Stimulated activated CD8-positive, alpha-beta memory T cell treated with anti-CD3 and anti-CD28 coated beads, Interleukin-15, amount 100 ng/mL, for 1 hour (primary cell): ENCODE data around the gene WIPI1.
"Not testable (repeated sequence)": the region's sequence is repeated elsewhere in the genome, so short reads cannot be mapped to it uniquely, and the experiment has no call there.

ENCODE experiments used
- DNase-seq: peaks from one replicate; pipeline ENCODE4 v3.0.0-alpha.2; 2020; ENCODE audit warnings: low read depth

WIPI1 gene, protein sequence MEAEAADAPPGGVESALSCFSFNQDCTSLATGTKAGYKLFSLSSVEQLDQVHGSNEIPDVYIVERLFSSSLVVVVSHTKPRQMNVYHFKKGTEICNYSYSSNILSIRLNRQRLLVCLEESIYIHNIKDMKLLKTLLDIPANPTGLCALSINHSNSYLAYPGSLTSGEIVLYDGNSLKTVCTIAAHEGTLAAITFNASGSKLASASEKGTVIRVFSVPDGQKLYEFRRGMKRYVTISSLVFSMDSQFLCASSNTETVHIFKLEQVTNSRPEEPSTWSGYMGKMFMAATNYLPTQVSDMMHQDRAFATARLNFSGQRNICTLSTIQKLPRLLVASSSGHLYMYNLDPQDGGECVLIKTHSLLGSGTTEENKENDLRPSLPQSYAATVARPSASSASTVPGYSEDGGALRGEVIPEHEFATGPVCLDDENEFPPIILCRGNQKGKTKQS

DNA sequence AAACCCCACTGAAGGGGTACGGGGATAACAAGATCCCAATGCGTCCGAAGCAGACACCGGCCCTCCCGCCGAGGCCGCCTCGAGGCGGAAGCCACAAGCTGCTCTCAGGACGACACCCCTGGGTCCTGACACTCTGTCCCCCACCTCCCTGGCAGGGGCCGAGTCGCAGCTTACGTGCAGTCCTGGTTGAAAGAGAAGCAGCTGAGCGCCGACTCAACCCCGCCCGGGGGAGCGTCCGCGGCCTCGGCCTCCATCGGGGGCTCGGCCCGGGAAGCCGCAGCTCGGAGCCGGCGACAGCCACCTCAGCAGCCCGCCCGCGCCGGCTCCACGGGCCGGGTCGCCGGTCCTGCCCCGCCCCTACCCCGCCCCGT, at the start of gene WIPI1:
Gene WIPI1, minus strand, starts transcription at position 329 of the 371 bp plus-strand sequence. Its CDS starts 75 bp downstream, at position 254.
- DNase-seq = no peak

DNA sequence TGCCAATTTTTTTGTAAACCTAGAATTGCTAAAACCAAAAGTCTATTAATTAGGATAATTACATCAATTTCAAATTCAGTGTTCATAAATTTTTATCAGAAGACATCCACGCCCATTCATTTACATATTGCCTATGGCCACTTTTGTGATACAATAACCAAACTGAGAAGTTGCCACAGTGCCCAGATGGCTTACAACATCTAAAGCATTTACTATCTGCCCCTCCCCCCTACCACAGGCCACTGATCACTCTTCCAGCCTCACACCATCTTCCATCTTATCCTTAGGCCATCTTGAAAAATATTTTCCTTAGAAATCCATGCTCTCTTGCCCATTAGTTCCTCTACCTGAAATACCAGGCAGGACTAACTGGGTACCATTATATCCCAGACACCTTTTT, 48.7 kb upstream of the WIPI1 start:
- DNase-seq = no peak

DNA sequence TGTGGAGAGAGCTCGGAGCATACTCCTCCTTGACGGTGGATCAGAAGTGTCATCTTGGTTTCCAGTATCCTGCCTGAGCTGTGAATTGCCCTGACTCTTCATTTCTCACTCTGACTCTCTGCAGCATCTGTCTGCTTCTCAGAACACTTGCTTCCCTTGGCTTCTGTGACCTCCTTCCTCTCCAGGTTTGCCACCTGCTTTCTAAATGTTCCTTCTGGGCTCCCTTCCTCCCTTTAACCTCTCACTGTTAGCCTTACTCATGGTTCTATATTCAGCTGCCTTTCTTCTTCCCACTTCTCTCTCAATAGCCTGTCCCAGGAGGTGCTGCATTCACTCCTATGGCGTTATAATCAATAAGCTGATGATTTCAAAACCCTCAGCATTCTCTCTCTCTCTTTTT, 43.8 kb upstream of the WIPI1 start:
- no peak for DNase-seq

DNA sequence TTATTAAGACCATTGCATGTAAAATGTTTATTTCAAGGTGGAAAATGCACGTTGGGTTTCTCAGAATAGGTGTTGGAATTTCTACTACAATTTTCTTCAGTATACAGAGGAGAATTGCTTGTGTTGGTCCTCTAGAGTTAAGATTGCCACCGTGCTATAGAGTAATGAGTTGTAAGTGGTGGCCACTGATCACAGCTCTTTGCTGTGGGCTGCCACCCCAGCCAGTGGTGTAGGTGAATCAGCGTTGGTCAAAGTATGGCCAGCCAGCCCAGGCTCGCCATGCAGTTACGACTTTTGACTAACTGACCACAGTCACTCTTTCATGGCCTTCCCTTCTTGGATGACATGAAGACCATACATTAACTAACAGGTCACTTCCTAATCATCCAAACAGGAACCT, 42.3 kb upstream of the WIPI1 start:
- no peak for DNase-seq

DNA sequence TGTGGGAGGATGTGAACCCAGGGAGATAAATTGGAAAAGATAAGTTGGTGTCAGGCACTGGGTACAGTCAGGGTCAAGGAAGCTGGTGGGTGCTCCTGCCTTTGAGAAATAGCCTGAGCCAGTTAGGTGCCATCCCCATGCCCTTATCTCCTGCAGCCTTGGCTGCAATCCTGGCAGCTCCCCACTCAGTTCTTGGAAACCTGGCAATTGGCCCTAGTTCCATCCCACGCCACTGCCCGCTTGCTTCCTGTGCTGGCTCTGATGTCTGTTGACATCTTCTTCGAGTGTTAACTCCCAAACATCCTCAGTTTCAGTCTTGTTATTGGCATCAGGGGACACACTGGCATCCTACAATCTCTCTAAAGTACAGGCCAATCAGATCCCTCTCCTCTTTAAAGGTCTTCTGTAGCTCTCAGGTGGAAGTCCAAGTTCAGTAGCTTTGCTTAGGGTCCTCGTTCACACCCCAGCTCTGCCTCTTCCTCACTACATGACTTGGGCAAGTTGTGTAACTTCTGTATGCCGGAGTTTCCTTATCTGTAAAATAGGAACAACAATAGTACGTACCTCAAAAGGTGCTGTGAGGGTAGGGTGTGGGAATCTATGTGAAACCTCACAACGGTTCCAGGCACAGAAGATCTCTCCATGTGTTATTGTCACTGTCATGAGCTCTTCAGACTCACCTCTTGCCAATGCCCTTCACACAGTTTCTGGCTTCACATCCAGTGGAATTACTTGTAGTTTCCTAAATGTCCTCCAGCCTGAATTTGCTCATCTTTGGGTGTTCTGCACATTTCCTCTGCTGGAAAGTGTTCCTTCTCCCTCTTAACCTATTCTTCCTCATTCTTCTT, 41.4 kb upstream of the WIPI1 start:
- DNase-seq = no peak

DNA sequence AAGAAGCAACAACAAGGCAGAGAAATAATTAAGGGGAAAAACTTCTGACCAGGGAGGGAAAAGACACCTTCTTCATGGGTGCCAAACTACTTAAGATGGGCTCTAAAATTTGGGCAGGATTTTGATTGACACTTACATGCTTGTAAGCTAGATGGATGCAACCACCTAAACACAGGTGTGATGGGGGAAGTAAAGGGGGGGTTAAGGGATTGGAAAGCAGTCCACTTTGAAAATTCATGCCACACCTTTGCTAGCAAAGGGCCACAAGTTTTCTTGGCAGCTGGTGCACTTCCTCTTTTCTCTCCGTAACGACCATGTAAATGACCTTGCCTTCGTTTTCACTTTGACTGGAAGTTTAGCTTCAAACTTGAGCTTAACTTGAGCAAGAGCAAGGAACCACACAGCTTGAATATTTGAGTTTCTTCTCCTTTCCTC, 40.6 kb upstream of the WIPI1 start:
- no peak for DNase-seq

DNA sequence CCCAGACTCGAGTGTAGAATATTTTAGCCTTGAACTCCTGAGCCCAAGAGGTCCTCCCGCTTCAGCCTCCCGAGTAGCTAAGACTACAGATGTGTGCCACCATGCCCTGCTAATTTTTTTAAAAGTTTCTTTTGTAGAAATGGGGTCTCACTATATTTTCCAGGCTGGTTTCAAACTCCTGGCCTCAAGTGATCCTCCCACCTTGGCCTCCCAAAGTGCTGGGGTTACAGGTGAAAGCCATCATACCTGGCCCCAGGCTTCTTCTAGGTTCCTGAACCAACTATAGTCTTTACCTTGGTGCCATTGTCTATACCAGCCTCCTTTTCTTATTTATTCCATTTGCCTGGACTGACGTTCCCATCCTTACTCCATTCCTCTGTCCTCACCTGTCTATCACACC, 37.8 kb upstream of the WIPI1 start:
- DNase-seq = no peak

DNA sequence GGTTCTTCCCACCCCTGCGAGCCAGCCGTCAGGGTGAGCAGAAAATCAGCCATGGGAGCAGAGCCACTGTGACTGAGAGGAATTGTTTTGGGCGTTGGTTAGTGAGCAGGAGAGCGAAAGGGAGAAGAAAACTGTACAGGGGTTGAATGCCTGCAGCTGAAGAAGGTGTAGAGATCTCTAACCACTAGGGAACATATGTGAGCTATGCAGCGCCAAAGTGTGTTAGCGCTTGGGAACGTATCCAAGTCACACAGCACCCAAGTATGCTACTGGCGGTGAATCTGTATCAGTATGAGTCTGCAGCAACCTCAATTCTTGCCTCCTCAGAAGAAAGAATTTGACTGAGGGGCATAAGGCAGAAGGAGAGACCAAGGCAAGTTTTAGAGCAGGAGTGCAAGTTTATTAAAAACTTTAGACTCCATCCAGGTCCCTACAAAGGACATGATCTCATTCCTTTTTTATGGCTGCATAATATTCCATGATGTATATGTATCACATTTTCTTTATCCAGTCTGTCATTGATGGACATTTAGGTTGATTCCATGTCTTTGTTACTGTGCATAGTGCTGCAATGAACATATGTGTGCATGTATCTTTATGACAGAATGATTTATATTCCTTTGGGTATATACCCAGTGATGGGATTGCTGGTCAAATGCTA, 35.2 kb upstream of the WIPI1 start:
- not testable (repeated sequence) for DNase-seq

DNA sequence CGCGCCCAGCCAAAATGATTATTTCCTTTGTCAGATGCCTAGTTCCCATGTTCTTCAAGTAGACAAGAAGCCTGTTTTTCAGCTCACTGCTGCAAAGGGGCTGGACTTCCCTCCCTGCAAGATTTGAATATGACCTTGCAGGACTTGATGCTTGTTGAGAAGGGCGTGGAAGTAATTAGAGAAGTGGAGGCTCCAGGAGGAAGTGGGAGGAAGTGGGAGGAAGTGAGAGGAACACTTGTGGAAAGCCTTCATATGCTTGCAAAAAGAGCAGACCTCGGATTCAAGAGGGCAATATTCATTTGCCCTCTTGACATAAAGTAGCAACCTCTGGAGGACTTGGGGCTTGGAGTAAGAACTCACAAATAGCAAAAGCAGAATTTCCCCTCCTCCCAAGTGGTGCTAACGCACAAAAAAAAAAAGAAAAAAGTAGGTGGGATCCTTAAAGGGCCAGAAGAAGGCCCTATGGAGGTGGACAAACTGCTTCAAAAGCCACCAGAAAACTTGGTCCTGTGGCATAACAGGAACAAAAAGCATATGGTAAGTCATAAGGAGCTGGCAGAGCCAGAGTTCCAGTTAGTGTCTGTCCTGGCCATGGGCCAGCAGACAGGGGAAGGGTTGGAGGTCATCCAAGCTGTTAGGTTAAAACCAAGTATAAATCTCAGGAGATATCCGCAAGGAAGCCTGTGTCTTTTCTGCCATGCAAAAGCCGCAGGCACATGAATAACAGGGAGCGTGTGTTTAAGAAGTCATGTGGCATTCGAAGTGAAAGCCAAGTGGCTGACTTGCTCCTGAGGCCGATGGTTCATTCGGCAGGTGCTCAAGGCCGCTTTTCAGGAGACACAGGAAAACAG, 34.3 kb upstream of the WIPI1 start:
- DNase-seq = no peak

DNA sequence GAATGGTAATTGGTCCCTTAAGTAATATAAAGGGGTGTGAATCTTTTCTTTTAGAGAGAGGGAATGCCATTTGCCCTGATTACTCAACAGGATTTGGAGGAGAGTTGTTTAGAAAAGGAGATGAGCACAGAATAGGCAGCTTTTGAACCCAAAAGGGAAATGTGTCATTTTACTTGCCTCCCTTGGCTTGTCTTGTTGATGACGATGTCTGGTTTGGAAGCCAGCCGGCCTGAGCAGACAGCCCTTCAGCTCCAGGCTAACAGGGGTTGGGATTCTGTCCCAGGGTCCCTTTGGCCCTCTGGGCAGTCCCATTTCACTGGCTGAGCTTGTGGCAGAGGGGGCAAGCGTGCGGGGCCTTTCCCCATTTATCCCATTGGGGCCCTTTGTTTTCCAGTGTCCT, 32.6 kb upstream of the WIPI1 start:
- DNase-seq = no peak

DNA sequence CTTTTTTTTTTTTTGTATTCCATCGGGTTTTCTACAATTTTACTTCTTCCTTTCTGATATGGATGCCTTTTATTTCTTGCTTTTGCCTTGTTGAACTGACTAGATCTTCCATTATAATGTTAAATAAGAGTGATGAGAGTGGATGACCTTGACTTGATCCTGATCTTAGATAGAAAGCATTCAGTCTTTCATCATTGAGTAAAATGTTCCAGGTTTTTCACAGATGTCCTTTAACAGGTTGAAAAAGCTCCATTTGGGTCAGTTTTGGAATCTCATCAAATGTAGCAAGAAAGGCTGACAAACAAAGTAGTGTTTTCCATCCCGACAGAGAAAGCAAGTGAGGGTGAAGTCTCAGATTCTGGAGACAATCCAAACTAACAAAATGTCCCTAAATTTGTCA, 27.2 kb upstream of the WIPI1 start:
- no peak for DNase-seq

DNA sequence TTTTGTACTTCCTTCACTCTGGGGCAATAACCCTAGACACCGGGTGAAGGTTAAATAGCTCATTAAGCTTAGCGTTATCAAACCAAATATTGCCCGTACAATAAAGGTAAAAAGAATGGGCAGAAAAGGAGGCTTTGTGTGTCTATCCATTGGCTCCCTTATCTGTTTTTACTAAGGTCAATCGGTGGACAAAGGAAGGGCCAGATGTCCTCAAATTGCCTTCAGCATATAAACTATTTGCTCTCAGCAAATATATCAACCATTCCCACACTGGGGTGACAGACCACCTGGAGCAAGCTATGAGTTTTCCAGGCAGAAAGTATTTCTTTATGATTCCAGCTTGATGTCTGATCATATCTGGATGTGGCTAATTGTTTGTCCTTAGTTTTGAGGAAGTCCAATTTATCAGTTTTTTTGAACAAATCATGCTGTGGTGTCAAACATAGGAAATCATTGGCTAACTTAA, 25.3 kb upstream of the WIPI1 start:
- no peak for DNase-seq

DNA sequence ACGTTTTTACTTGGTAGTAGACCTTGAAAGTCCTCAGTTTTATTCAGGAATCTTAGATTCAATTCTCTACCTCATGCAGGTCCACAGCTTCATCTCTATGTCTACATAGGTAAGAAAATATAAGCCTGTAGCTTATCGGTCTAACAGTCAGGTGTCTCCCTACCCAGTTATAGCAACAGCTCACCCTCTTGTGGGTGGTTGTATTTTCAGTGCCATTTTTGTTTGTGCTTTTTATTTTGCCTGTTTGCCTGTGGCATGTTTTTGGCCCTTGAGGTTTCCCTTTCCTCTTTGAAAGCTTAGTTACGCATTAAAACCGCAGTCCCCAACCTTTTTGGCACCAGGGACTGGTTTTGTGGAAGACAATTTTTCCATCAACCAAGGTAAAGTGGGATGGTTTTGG, 23.6 kb upstream of the WIPI1 start:
- no peak for DNase-seq

DNA sequence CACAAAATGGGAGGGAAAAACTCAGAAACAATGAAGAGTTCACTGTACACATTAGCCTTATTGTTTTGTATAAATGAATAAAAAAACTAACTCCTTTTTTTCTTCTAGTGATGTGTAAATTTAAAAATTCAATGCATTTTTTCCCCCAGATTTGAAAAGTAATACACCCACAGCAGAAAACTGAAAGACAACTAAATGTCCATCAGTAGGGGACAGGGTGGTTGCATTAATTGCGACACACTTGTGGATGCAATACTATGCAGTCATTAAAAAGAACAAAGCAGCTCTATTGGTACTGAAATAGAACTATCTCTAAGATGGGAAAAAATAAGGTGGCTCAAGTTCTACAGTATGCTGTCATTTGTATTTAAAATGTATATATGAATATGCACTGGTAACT, 13.7 kb upstream of the WIPI1 start:
- no peak for DNase-seq

DNA sequence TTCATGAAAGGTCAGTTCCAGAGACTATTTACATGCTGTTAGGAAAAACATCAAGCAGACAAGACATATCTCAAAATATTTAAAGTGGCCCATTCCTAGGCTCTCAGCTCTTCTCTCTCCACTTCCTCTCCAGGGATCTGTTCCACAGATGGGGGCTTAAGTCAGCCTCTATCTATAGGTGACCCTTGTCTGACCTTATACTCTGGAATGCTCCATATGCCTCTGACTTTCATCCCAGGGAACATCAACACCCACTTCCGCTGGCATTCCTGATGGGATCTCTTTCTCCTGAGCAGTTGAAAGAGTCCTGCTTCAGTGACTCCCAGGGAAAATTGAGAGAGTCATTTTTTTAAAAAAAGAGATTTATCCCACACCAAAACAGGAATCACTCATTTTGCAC, 11.5 kb upstream of the WIPI1 start:
- DNase-seq = no peak

DNA sequence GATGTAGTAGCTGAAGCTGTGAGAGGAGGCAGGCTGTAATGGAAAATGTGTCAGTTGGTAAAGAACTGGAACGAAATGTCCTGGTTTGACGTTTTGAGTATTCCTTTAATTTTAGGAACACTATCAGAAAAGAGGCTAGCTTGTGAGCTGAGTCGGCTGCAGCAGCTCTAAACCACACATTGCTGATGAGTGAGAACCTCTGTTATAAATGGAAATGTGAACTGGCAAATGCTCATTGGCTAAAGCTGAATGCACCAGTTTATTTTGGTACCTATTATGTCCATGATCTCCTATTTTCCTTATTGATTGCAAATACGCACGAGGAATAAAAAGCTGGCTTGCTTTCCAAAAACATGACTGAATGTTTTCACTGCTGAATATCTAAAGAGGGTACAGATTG, 11.0 kb upstream of the WIPI1 start:
- no peak for DNase-seq

DNA sequence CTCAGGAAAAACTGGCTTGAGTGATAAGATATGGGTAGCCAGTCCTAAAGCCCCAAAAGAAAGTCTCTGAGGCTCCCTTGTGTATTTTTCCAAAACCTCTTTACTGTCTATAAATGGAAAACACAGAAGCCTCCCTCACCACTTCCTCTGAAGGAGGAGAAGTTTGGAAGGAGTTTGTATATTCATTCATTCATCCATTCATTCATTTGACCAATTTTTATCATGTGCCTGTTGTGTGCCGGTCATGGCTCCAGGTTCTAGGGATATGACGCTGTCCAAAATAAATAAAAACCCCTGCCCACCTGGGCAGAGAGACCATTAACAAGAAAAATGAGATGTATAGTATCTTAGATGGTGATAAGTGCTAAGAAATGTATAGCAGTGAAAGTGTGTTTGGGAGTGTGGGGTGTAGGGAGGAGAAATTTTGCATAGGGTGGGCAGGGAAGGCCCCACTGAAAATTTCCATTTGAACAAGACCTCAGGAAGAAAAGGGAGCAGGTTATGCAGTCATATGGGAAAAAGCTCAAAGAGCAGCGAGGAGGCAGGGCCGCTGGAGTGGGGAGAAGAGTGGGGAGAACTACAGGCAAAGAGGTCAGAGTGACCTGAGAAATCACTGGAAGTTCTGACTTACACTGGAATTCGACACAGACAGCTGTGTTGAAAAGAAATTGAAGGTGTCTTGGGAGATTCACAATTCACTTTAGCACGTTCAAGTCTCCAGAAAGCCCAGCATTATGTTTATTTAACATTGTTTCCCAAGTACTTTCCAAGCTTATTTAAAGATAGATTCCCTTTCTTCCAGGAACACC, 6.1 kb upstream of the WIPI1 start:
- no peak for DNase-seq

DNA sequence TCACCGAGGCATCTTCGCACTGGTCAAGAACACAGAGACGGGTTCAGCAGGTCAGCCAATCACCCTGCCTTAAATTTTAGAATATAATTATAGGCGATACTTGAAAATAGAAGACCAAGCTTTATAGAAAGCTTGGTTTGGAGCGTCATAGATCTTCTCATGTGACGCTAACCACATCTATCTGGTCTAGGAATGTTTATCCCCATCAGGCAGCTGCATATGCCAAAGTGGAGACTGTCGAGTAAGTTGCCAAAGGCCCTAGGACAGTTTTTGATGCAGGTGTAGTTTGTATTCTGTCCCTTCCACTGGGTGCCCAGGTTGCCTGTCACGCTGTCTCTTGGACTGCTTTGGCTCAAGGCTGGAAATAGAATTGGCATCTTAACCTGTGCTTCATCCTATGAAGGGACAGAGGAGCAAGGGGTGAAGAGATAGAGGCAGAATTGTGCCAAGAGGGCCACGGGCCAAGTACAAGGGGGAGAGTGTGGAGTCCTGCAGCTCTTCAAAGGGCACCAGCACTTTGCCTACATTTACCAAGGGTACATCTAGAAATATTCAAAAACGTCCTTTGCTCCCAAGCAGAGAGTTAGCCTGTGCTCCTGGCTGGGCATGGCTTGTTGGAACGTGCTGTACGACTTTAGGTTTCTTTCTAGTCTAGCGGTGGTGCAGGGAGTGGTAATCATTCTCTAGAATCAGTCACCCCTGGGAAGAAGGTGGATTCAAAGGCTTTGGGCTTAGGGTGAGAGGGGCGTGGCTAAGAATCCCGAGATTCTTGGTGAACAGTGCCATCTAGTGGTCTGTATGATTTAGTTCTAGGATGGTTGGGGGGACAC, 5.3 kb upstream of the WIPI1 start:
- peak; percentile 45 for DNase-seq

DNA sequence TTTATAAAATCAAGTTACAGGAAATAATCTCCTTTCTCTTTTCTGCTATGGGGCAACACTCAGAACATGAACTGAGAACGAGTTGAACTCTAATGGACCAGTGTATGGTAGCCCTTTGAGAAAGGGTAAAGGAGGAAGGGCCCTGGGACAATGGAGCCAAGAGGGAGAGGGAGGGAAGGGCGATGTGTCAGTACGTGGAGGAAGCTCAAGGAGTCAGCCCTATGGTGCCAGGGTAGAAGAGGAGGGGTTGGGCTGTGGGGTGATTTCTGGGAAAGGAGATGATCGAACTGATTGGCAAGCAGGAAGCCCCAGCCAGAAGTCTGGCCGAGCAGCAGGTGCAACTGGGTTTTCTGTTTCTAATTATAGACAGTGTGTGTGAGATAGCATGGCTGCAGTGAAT, 4.3 kb upstream of the WIPI1 start:
- DNase-seq = no peak

DNA sequence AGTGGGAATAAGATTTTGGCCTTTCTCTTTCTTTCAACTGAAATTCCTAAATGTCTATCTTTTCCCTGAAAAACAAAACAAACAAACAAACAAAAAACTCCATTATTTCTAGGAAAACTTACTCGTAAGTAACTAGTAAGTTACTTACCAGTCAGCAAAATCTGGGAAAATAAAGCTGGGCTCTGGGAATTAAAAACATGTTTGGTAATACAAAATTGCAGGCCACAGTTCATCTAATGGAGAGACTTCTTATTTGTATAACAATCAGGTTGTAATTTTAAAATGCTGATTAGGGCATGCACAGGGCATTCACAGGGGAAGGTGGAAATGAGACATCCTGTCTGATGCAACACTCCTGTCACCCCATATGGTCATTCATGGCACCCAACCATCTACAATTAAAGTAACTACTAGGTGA, 3.8 kb upstream of the WIPI1 start:
- DNase-seq = no peak
